ENCODE measurements around the gene SIX2.

SIX2 gene

GRCh38 chr2:45009303-45009927 is at the start of gene SIX2:
TSS of gene SIX2 (minus strand) at chr2:45009452. CDS start at chr2:45009110, 342 bp downstream.
- 0 out of 2 replicates have a peak, but pooled peaks have one; percentile 7 for TF ChIP-seq EP300 (IDR thresholded peaks at IDR 0.05; ENCODE audit: borderline replicate concordance)
- TF ChIP-seq TEAD4 (IDR thresholded peaks at IDR 0.05) = no peak
- peak; percentile 96 for TF ChIP-seq MAX (IDR thresholded peaks at IDR 0.05)
- no peak for TF ChIP-seq USF1 (IDR thresholded peaks at IDR 0.05)
- no peak for TF ChIP-seq CREB1 (IDR thresholded peaks at IDR 0.05; ENCODE audit: low read depth)
- TF ChIP-seq REST (IDR thresholded peaks at IDR 0.05; ENCODE audit: low read depth) = no peak
- peak; percentile 26; the same call in 1 of the 2 replicates for TF ChIP-seq TCF12 (IDR thresholded peaks at IDR 0.05; ENCODE audit: low read depth)
- no peak for TF ChIP-seq CEBPB (IDR thresholded peaks at IDR 0.05)
- no peak; the same call in 1 of the 2 replicates for TF ChIP-seq TAF1 (IDR thresholded peaks at IDR 0.05; ENCODE audit: low read depth)
- TF ChIP-seq RAD21 (IDR thresholded peaks at IDR 0.05; ENCODE audit: low read depth) = no peak
- TF ChIP-seq NFIC (IDR thresholded peaks at IDR 0.05) = no peak
- no peak for TF ChIP-seq YY1 (IDR thresholded peaks at IDR 0.05; ENCODE audit: low read depth)
- no peak for TF ChIP-seq ZBTB7A (IDR thresholded peaks at IDR 0.05; ENCODE audit: low read depth)
- TF ChIP-seq EGR1 (IDR thresholded peaks at IDR 0.05) = no peak
- TF ChIP-seq FOXM1 (IDR thresholded peaks at IDR 0.05; ENCODE audit: borderline replicate concordance, low read depth) = 0 out of 2 replicates have a peak, but pooled peaks have one; percentile 26

GRCh38 chr2:45055162-45055605 is 45.9 kb upstream of the SIX2 start:
- no peak for TF ChIP-seq ZBTB7A (IDR thresholded peaks at IDR 0.05; ENCODE audit: low read depth)
- TF ChIP-seq REST (IDR thresholded peaks at IDR 0.05; ENCODE audit: low read depth) = no peak
- no peak for TF ChIP-seq MAX (IDR thresholded peaks at IDR 0.05)
- TF ChIP-seq EP300 (IDR thresholded peaks at IDR 0.05; ENCODE audit: borderline replicate concordance) = no peak
- no peak for TF ChIP-seq CREB1 (IDR thresholded peaks at IDR 0.05; ENCODE audit: low read depth)
- no peak for TF ChIP-seq CEBPB (IDR thresholded peaks at IDR 0.05)
- TF ChIP-seq TEAD4 (IDR thresholded peaks at IDR 0.05) = no peak
- no peak for TF ChIP-seq TAF1 (IDR thresholded peaks at IDR 0.05; ENCODE audit: low read depth)
- no peak for TF ChIP-seq YY1 (IDR thresholded peaks at IDR 0.05; ENCODE audit: low read depth)
- TF ChIP-seq NFIC (IDR thresholded peaks at IDR 0.05) = no peak
- no peak for TF ChIP-seq USF1 (IDR thresholded peaks at IDR 0.05)
- TF ChIP-seq FOXM1 (IDR thresholded peaks at IDR 0.05; ENCODE audit: borderline replicate concordance, low read depth) = no peak
- TF ChIP-seq RAD21 (IDR thresholded peaks at IDR 0.05; ENCODE audit: low read depth) = no peak
- TF ChIP-seq EGR1 (IDR thresholded peaks at IDR 0.05) = no peak
- TF ChIP-seq TCF12 (IDR thresholded peaks at IDR 0.05; ENCODE audit: low read depth) = no peak

GRCh38 chr2:45053966-45054365 is 44.7 kb upstream of the SIX2 start:
- TF ChIP-seq RAD21 (IDR thresholded peaks at IDR 0.05; ENCODE audit: low read depth) (no peak), USF1 (IDR thresholded peaks at IDR 0.05) (no peak), REST (IDR thresholded peaks at IDR 0.05; ENCODE audit: low read depth) (no peak), EP300 (IDR thresholded peaks at IDR 0.05; ENCODE audit: borderline replicate concordance) (no peak), NFIC (IDR thresholded peaks at IDR 0.05) (no peak), ZBTB7A (IDR thresholded peaks at IDR 0.05; ENCODE audit: low read depth) (no peak), TCF12 (IDR thresholded peaks at IDR 0.05; ENCODE audit: low read depth) (no peak)

Measured in Ishikawa (cell line).